HEK293 (cell line): ENCODE data around the gene AKNA.

ENCODE experiments used
- CTCF ChIA-PET: fragments of 350-600 bp; formaldehyde crosslinking; extraction: SDS; loops from one replicate; lab custom pipeline; 2021; ENCODE audit warnings: antibody characterized with exemption; lab: Yijun Ruan, JAX
- POLR2A ChIA-PET: fragments of 300-600 bp; formaldehyde crosslinking; extraction: SDS; loops from one replicate; lab custom pipeline; 2020; ENCODE audit warnings: antibody characterized with exemption, inconsistent platforms; lab: Yijun Ruan, JAX
- H3K27ac ChIP-seq: fragments of 200-500 bp; sonication (Bioruptor generic); 2 replicates; pipeline ENCODE4 v1.5.1; 2014; ENCODE audit warnings: low read depth, low read length, control low read depth, inconsistent platforms; ENCODE audit errors: extremely low read depth
- H3K36me3 ChIP-seq, 2 experiments: fragments of 200-500 bp in 1 of 2; sonication (Bioruptor generic) in 1 of 2; 1 replicate in 1 of 2; 2 replicates in 1 of 2; pipeline ENCODE4 v1.5.1; 2014 to 2017; ENCODE audit warnings: inconsistent platforms in 2 of 2, low read length in 2 of 2; ENCODE audit not compliant: control insufficient read depth in 2 of 2, insufficient read depth in 1 of 2
- H3K4me1 ChIP-seq: fragments of 200-500 bp; sonication (Bioruptor generic); 2 replicates; pipeline ENCODE4 v1.5.1; 2014; ENCODE audit warnings: mild to moderate bottlenecking, low read length, inconsistent platforms; ENCODE audit not compliant: control insufficient read depth, insufficient read depth
- H3K4me3 ChIP-seq: 2 replicates; pipeline ENCODE4 v1.5.1; 2011; ENCODE audit warnings: low read depth, mild to moderate bottlenecking, control low read depth, low read length, moderate library complexity
- H3K9me3 ChIP-seq: fragments of 200-500 bp; sonication (Bioruptor generic); 2 replicates; pipeline ENCODE4 v1.5.1; 2014; ENCODE audit warnings: low read depth, low read length, inconsistent platforms; ENCODE audit not compliant: control insufficient read depth, insufficient read depth
- SP7 ChIP-seq: fragments of 450-650 bp; formaldehyde crosslinking; IDR thresholded peaks from 2 replicates; pipeline ENCODE4 v1.5.1; 2016; ENCODE audit warnings: missing biosample characterization, missing genetic modification characterization
- ZBTB6 ChIP-seq: fragments of 450-650 bp; formaldehyde crosslinking; IDR thresholded peaks from 2 replicates; pipeline ENCODE4 v1.5.1; 2017; ENCODE audit warnings: missing biosample characterization, missing genetic modification characterization
- ZNF133 ChIP-seq: fragments of 450-650 bp; formaldehyde crosslinking; IDR thresholded peaks from 2 replicates; pipeline ENCODE4 v1.5.1; 2016; ENCODE audit warnings: missing biosample characterization, missing genetic modification characterization
- ZNF184 ChIP-seq: fragments of 450-650 bp; IDR thresholded peaks from 2 replicates; pipeline ENCODE4 v1.5.1; 2018; ENCODE audit warnings: missing biosample characterization, mild to moderate bottlenecking, missing genetic modification characterization
- ZNF24 ChIP-seq: fragments of 450-650 bp; formaldehyde crosslinking; IDR thresholded peaks from 2 replicates; pipeline ENCODE4 v1.5.1; 2016; ENCODE audit warnings: missing biosample characterization, missing genetic modification characterization
- ZNF248 ChIP-seq: fragments of 450-650 bp; formaldehyde crosslinking; IDR thresholded peaks from 2 replicates; pipeline ENCODE4 v1.5.1; 2017; ENCODE audit warnings: missing biosample characterization, missing genetic modification characterization
- ZNF280C ChIP-seq: fragments of 450-650 bp; formaldehyde crosslinking; IDR thresholded peaks from 2 replicates; pipeline ENCODE4 v1.5.1; 2016; ENCODE audit warnings: missing biosample characterization, missing genetic modification characterization
- ZNF416 ChIP-seq: fragments of 450-650 bp; formaldehyde crosslinking; IDR thresholded peaks from 2 replicates; pipeline ENCODE4 v1.5.1; 2016; ENCODE audit warnings: missing biosample characterization, missing genetic modification characterization
- ZNF518A ChIP-seq: fragments of 450-650 bp; formaldehyde crosslinking; conservative IDR thresholded peaks from 2 replicates; pipeline ENCODE4 v1.5.1; 2016; ENCODE audit warnings: low read depth, missing biosample characterization, missing genetic modification characterization
- ZNF529 ChIP-seq: fragments of 450-650 bp; formaldehyde crosslinking; IDR thresholded peaks from 2 replicates; pipeline ENCODE4 v1.5.1; 2017; ENCODE audit warnings: missing genetic modification characterization, missing biosample characterization; ENCODE audit not compliant: insufficient replicate concordance
- ZNF549 ChIP-seq: fragments of 450-650 bp; IDR thresholded peaks from 2 replicates; pipeline ENCODE4 v1.5.1; 2018; ENCODE audit warnings: missing biosample characterization, missing genetic modification characterization, mild to moderate bottlenecking, inconsistent platforms, moderate library complexity
- ZNF639 ChIP-seq: fragments of 450-650 bp; formaldehyde crosslinking; IDR thresholded peaks from 2 replicates; pipeline ENCODE4 v1.5.1; 2016; ENCODE audit warnings: missing biosample characterization, missing genetic modification characterization
- ZNF677 ChIP-seq: fragments of 450-650 bp; IDR thresholded peaks from 2 replicates; pipeline ENCODE4 v1.5.0; 2018; ENCODE audit warnings: missing biosample characterization, mild to moderate bottlenecking, missing genetic modification characterization, moderate library complexity
- ZNF704 ChIP-seq: fragments of 450-650 bp; formaldehyde crosslinking; IDR thresholded peaks from 2 replicates; pipeline ENCODE4 v1.5.1; 2016; ENCODE audit warnings: missing biosample characterization, missing genetic modification characterization
- ZNF776 ChIP-seq: fragments of 450-650 bp; formaldehyde crosslinking; IDR thresholded peaks from 2 replicates; pipeline ENCODE4 v1.5.0; 2017; ENCODE audit warnings: missing biosample characterization, missing genetic modification characterization, borderline replicate concordance

The AKNA gene

GRCh38 chr9:114378883-114379282 lies 8.9 kb downstream of the AKNA start (continued):
- no peak for TF ChIP-seq ZBTB6 (tag by site-specific recombination)

- ChIA-PET POLR2A (no interaction called here), CTCF (no interaction called here)
- Histone ChIP-seq H3K9me3 (no peaks in the 10 kb centered on the region), H3K27ac (no peak overlapping the region), H3K36me3 (no peaks in the 10 kb centered on the region), H3K4me1 (no peaks in the 10 kb centered on the region), H3K4me3 (no peak overlapping the region)
- TF ChIP-seq ZNF549, result no peak
Measured at GRCh38 chr9:114378016-114378415, 9.8 kb downstream of the AKNA start.

- POLR2A ChIA-PET, result no interaction called here
- no peaks in the 10 kb centered on the region for H3K36me3 ChIP-seq
- TF ChIP-seq ZNF776 (tag by site-specific recombination) (no peak), ZNF248 (no peak), ZNF184 (no peak)
- no peaks in the 10 kb centered on the region for H3K9me3 ChIP-seq
- H3K4me1 ChIP-seq, result no peaks in the 10 kb centered on the region
- no peak overlapping the region for H3K4me3 ChIP-seq
- H3K27ac ChIP-seq, result no peak overlapping the region
- CTCF ChIA-PET, result no interaction called here
Measured at GRCh38 chr9:114376586-114377445, 11.0 kb downstream of the AKNA start.

- Histone ChIP-seq H3K4me3 (no peak overlapping the region), H3K36me3 (no peaks in the 10 kb centered on the region), H3K9me3 (no peaks in the 10 kb centered on the region), H3K27ac (no peak overlapping the region), H3K4me1 (no peaks in the 10 kb centered on the region)
- POLR2A ChIA-PET, result no interaction called here
- CTCF ChIA-PET, result no interaction called here
- TF ChIP-seq SP7 (no peak), ZNF416 (no peak), ZNF704 (tag by site-specific recombination) (no peak), ZNF24 (tag by site-specific recombination) (no peak), ZNF639 (tag by site-specific recombination) (no peak), ZNF133 (tag by site-specific recombination) (no peak), ZNF280C (tag by site-specific recombination) (no peak), ZNF529 (tag by site-specific recombination) (no peak), ZNF677 (tag by site-specific recombination) (no peak), ZNF518A (no peak)
Measured at GRCh38 chr9:114375386-114376175, 12.2 kb downstream of the AKNA start.
